ENCODE data around the gene HOOK2. TPM values are rescaled to one million over a fixed set of nuclear protein-coding genes. Genes with fewer than 3 reads are reported as not detected.

The HOOK2 gene
- total RNA-seq, 3 donors from 2014 or later (not counting 1 experiment from before 2014, with no cell fraction given), result 13.3 to 15.3 (median 13.9) TPM

DNA sequence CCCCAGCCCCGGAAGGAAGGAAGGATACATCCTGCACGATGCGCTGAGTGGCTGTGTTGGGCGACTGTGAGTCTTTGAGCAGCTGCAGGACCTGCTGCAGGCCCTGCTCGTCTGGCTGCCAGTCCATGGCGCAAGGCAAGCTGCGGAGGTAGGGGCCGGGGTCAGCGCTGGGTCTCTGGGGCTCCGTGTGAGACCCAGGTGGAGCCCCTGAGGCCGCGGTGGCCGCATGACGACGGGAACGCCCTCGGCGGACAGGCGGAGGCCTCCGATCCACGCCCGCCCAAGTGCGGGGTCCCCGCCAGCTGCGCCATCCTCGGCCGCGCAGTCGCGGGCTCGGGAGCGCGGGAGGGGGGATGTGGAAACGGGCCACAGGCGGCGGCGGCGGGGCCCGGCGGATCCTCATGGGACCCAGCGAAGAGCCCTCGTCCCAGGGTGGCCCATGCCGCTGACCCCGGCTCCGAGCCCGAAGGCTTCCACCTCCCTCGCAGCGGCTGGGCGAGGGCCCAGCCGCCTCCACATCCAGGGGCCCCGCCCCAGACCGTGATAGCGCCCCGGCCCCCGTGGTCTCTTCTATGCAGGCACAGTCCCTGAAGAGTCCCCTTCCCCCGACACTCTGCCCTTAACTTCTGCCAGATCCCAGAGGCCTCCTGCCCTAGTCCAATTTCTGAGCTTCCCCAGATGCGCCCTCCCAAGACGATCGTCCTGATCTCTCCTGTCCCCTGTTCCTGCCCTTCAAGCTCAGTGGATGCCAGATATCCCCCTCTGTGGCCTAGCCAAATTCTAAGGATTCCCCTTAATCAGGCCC, 54.3 kb downstream of the HOOK2 start:
- H3K9me3 ChIP-seq (ENCODE audit: control insufficient read depth, insufficient read depth, low read length), result no peaks in the 10 kb centered on the region
- TF ChIP-seq, protein P1, sequence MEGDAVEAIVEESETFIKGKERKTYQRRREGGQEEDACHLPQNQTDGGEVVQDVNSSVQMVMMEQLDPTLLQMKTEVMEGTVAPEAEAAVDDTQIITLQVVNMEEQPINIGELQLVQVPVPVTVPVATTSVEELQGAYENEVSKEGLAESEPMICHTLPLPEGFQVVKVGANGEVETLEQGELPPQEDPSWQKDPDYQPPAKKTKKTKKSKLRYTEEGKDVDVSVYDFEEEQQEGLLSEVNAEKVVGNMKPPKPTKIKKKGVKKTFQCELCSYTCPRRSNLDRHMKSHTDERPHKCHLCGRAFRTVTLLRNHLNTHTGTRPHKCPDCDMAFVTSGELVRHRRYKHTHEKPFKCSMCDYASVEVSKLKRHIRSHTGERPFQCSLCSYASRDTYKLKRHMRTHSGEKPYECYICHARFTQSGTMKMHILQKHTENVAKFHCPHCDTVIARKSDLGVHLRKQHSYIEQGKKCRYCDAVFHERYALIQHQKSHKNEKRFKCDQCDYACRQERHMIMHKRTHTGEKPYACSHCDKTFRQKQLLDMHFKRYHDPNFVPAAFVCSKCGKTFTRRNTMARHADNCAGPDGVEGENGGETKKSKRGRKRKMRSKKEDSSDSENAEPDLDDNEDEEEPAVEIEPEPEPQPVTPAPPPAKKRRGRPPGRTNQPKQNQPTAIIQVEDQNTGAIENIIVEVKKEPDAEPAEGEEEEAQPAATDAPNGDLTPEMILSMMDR (IDR thresholded peaks at IDR 0.05), result no peak
- Mint-ChIP-seq H3K9me3 (no peaks in the 10 kb centered on the region), H3K36me3 (no peaks in the 10 kb centered on the region), H3K27me3 (ENCODE audit: low read depth in 2 of 2) (no peaks in the 10 kb centered on the region), H3K4me1 (peaks cover 26 to 47% of the 10 kb centered on the region in 2 donors), H3K4me3 (peak overlapping the region; percentile 94), H3K27ac (peak overlapping the region; percentile 91 to 96)
- no peaks in the 10 kb centered on the region for H3K27me3 ChIP-seq (ENCODE audit: control insufficient read depth, insufficient read depth, low read length)
- WGBS (ENCODE audit: insufficient coverage), result 12% methylated on average over 59 of the region's 59 CpGs
- ATAC-seq, result no peak
- peak in 1 of 2 donors; percentile 36 for DNase-seq
- H3K4me3 ChIP-seq (ENCODE audit: low read length), result peak overlapping the region; percentile 60
- intact Hi-C loops (cut with micrococcal nuclease), result loop anchor here (5.0 kb wide), 3 partner anchors 39 to 71 kb away; partner anchors contain the start of genes DHPS, JUNB, MAN2B1 and WDR83
- H3K4me1 ChIP-seq (ENCODE audit: control insufficient read depth, insufficient read depth, low read length), result peaks cover 36% of the 10 kb centered on the region
- H3K27ac ChIP-seq (ENCODE audit: low read length), result no peak overlapping the region
- peaks cover 6% of the 10 kb centered on the region for H3K36me3 ChIP-seq (ENCODE audit: control insufficient read depth, insufficient read depth, low read length)

DNA sequence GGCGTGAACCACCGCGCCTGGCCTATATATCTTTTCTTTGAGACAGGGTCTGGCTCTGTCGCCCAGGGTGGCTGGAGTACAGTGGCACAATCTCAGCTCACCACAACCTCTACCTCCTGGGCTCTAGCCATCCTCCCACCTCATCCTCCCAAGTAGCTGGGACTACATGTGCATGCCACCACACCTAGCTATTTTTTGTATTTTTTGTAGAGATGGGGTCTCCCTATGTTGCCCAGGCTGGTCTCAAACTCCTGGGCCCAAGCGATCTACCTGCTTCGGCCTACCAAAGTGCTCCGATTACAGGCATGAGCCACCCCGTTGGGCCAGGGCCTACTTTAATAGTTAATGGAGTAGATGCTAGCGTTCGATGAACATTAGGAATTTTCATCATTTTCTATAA, 55.1 kb downstream of the HOOK2 start:
- no peaks in the 10 kb centered on the region for H3K27me3 Mint-ChIP-seq (ENCODE audit: low read depth in 2 of 2)
- no peak for ATAC-seq
- Histone ChIP-seq H3K4me1 (ENCODE audit: control insufficient read depth, insufficient read depth, low read length) (peaks cover 36% of the 10 kb centered on the region), H3K27ac (ENCODE audit: low read length) (no peak overlapping the region), H3K27me3 (ENCODE audit: control insufficient read depth, insufficient read depth, low read length) (no peaks in the 10 kb centered on the region), H3K36me3 (ENCODE audit: control insufficient read depth, insufficient read depth, low read length) (peaks cover 13% of the 10 kb centered on the region), H3K9me3 (ENCODE audit: control insufficient read depth, insufficient read depth, low read length) (no peaks in the 10 kb centered on the region), H3K4me3 (ENCODE audit: low read length) (no peak overlapping the region)
- peak overlapping the region; percentile 29 to 96 for H3K27ac Mint-ChIP-seq
- H3K36me3 Mint-ChIP-seq, result no peaks in the 10 kb centered on the region
- intact Hi-C loops (cut with micrococcal nuclease), result loop anchor here (5.0 kb wide), 3 partner anchors 38 to 72 kb away; partner anchors contain the start of genes DHPS, JUNB, MAN2B1 and WDR83
- H3K9me3 Mint-ChIP-seq, result no peaks in the 10 kb centered on the region
- DNase-seq, result no peak
- 95% methylated on average over 9 of the region's 10 CpGs for WGBS (ENCODE audit: insufficient coverage)
- peak overlapping the region; percentile 65 for H3K4me3 Mint-ChIP-seq
- H3K4me1 Mint-ChIP-seq, result peaks cover 26 to 47% of the 10 kb centered on the region in 2 donors
- TF ChIP-seq, protein P1 (IDR thresholded peaks at IDR 0.05), result no peak

DNA sequence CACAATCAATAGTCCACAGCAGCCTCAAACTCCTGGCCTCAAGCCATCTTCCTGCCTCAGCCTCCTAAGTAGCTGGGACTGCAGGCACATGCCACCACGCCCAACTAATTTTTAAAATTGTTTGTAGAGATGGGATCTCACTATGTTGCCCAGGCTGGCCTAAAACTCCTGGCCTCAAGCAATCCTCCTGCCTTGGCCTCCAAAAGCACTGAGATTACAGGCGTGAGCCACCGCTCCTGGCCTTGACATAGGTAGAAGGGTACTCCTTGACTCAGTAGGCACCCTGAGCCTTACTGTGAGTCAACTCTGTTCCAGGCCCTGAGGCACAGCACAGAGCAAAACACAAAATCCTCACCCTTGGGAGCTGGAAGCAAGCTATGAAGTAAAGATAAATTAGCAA, 59.4 kb downstream of the HOOK2 start:
- TF ChIP-seq, protein P1 (IDR thresholded peaks at IDR 0.05), result no peak
- Histone ChIP-seq H3K4me1 (ENCODE audit: control insufficient read depth, insufficient read depth, low read length) (peaks cover 8% of the 10 kb centered on the region), H3K36me3 (ENCODE audit: control insufficient read depth, insufficient read depth, low read length) (peaks cover 38% of the 10 kb centered on the region), H3K9me3 (ENCODE audit: control insufficient read depth, insufficient read depth, low read length) (no peaks in the 10 kb centered on the region), H3K27ac (ENCODE audit: low read length) (no peak overlapping the region), H3K27me3 (ENCODE audit: control insufficient read depth, insufficient read depth, low read length) (no peaks in the 10 kb centered on the region), H3K4me3 (ENCODE audit: low read length) (no peak overlapping the region)
- no peak overlapping the region for H3K4me3 Mint-ChIP-seq
- H3K27me3 Mint-ChIP-seq (ENCODE audit: low read depth in 2 of 2), result no peaks in the 10 kb centered on the region
- no peaks in the 10 kb centered on the region for H3K36me3 Mint-ChIP-seq
- ATAC-seq, result no peak
- DNase-seq, result no peak
- no peaks in the 10 kb centered on the region for H3K9me3 Mint-ChIP-seq
- peaks cover 0 to 16% of the 10 kb centered on the region in 2 donors for H3K4me1 Mint-ChIP-seq
- intact Hi-C loops (cut with micrococcal nuclease), result loop anchor here (2.0 kb wide), 1 partner anchor 41 kb away; no protein-coding TSS in a partner anchor
- H3K27ac Mint-ChIP-seq, result no peak overlapping the region
- 97% methylated on average over 3 of the region's 3 CpGs for WGBS (ENCODE audit: insufficient coverage)
